CD4-positive, alpha-beta memory T cell (primary cell): ENCODE measurements around the gene RBM12. TPM values are rescaled to one million over a fixed set of nuclear protein-coding genes. Genes with fewer than 3 reads are reported as not detected.
"Not testable (repeated sequence)": the region's sequence is repeated elsewhere in the genome, so short reads cannot be mapped to it uniquely, and the experiment has no call there.

Experiments
- CTCF ChIA-PET: fragments of 350-600 bp; sonication (Branson Sonifier 250); formaldehyde crosslinking; loops from one replicate; lab custom pipeline; 2021; ENCODE audit warnings: inconsistent platforms; ENCODE audit not compliant: partially characterized antibody; lab: Charles Lee
- POLR2A ChIA-PET: fragments of 350-600 bp; sonication (Branson Sonifier 250); formaldehyde crosslinking; loops from one replicate; lab custom pipeline; 2021; ENCODE audit not compliant: partially characterized antibody; lab: Charles Lee
- DNase-seq, 5 donors: peaks; one replicate each; pipeline versions ENCODE4 v3.0.0 to v3.0.0-alpha.2; 2020 to 2022; ENCODE audit warnings: mixed read lengths in 1 of 5
- H3K27ac ChIP-seq: one replicate; pipeline ENCODE4 v1.7.0; 2013; ENCODE audit warnings: low read depth, low read length
- H3K27me3 ChIP-seq: 2 replicates; pipeline ENCODE4 v1.7.0; 2013; ENCODE audit warnings: mild to moderate bottlenecking, low read length, moderate library complexity; ENCODE audit not compliant: insufficient read depth
- H3K36me3 ChIP-seq: 2 replicates; pipeline ENCODE4 v1.7.0; 2013; ENCODE audit warnings: mild to moderate bottlenecking, low read length, moderate library complexity; ENCODE audit not compliant: insufficient read depth
- H3K4me1 ChIP-seq: 2 replicates; pipeline ENCODE4 v1.7.0; 2013; ENCODE audit warnings: mild to moderate bottlenecking, low read length, moderate library complexity; ENCODE audit not compliant: insufficient read depth
- H3K4me3 ChIP-seq, 2 donors: one replicate each; pipeline ENCODE4 v1.7.0; 2013; ENCODE audit warnings: low read length in 2 of 2, mild to moderate bottlenecking in 1 of 2
- H3K9me3 ChIP-seq, 2 donors: one replicate each; pipeline ENCODE4 v1.7.0; 2013; ENCODE audit warnings: low read length in 2 of 2, control low read depth in 1 of 2; ENCODE audit not compliant: control insufficient read depth in 1 of 2
- H3K27ac Mint-ChIP-seq, 7 donors: one replicate each; pipeline ENCODE4 v1.8.0; 2020 to 2021; ENCODE audit warnings: mixed read lengths in 7 of 7, mild to moderate bottlenecking in 6 of 7, inconsistent platforms in 3 of 7, moderate library complexity in 3 of 7
- H3K27me3 Mint-ChIP-seq, 2 donors: one replicate each; pipeline ENCODE4 v1.8.0; 2020 to 2021; ENCODE audit warnings: mixed read lengths in 2 of 2
- H3K36me3 Mint-ChIP-seq, 2 donors: one replicate each; pipeline ENCODE4 v1.8.0; 2020 to 2021; ENCODE audit warnings: mixed read lengths in 2 of 2, inconsistent platforms in 1 of 2, mild to moderate bottlenecking in 1 of 2
- H3K4me1 Mint-ChIP-seq, 4 donors: one replicate each; pipeline ENCODE4 v1.8.0; 2020 to 2021; ENCODE audit warnings: mixed read lengths in 4 of 4, mild to moderate bottlenecking in 1 of 4
- H3K4me3 Mint-ChIP-seq, 8 donors: one replicate each; pipeline ENCODE4 v1.8.0; 2020 to 2021; ENCODE audit warnings: mixed read lengths in 8 of 8, mild to moderate bottlenecking in 7 of 8, moderate library complexity in 6 of 8, inconsistent platforms in 3 of 8
- H3K9me3 Mint-ChIP-seq, 8 donors: one replicate each; pipeline ENCODE4 v1.8.0; 2020 to 2021; ENCODE audit warnings: mixed read lengths in 8 of 8, mild to moderate bottlenecking in 5 of 8, inconsistent platforms in 3 of 8, moderate library complexity in 1 of 8
- intact Hi-C: fragments of 100-400 bp; cut with micrococcal nuclease; formaldehyde crosslinking; loops from one replicate; pipeline ENCODE4 v1.15.1; 2023
- polyA plus RNA-seq, 2 donors: library from polyadenylated mRNA; unstranded; fragments of 300-500 nt; fragmentation: Illumina TruSeq; gene quantifications; one replicate each; pipeline ENCODE4 v1.2.3, GENCODE V29; 2021
- total RNA-seq, 2 experiments: library from RNA; stranded (reverse); gene quantifications; one replicate each; pipeline ENCODE4 v1.2.3, GENCODE V29; 2021

RBM12 gene
- total and polyA plus RNA-seq, 4 experiments from 2014 or later: 29.9 to 138 (median 91.0) TPM

DNA sequence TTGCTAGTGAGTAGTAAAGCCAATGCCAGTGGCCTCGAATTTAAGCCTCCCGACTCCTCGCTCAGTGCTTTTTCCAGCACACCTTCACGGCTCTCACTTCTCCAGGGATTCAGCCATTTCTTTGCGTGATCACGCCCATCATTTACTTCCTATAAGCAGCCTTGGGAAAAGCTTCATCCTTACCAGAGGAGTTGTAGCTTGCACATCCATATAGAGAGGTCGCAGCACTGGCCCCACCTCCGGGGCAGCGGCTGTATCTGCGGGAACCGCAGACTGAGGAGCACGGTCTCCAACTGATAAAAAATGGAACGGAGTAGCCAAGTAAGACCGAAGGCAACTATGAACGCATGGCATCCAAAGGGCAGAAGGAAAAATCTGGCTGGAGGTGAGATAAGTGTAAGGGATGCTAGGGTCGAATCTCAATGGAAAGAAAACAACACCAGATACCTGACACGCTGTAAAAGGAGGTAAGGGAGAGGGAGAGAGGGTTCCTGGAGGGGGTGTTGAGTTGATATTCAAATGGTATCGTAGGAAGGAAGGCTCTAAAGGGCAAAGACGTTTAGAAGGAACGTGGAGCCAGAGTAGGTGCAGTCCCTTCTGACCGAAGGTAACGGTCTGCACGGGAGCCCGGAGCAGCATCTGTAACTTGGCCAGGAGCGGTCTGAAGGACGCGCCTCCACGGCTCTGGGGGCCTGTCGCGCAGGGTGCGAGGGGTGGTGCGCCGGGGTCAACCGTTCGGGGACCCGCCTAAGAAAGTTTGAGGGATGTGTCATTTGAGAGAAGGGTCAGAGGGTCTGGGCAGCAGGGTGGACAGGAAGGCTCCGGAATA, 33.8 kb upstream of the RBM12 start:
- peak overlapping the region; percentile 89 to 99 (median 97) for H3K27ac Mint-ChIP-seq
- CTCF ChIA-PET: interaction anchor here (1.1 to 2.8 kb wide), 2 partner anchors 74 to 97 kb away, joined by 3 to 8 read pairs; partner anchors contain the start of gene PHF20
- H3K27ac ChIP-seq: peak overlapping the region; percentile 84
- H3K4me3 Mint-ChIP-seq: peak overlapping the region; percentile 88 to 99 (median 94)
- peaks cover 23 to 54% of the 10 kb centered on the region in 2 donors for H3K36me3 Mint-ChIP-seq
- intact Hi-C loops: loop anchor here (1.0 to 10.0 kb wide), 6 partner anchors 34 to 234 kb away; partner anchors contain the start of genes CPNE1 and RBM12
- POLR2A ChIA-PET: interaction anchor here (0.5 to 6.8 kb wide), 14 partner anchors 12 to 255 kb away, joined by 3 to 100 read pairs (median 4); partner anchors contain the start of genes CPNE1, PHF20, RBM12 and RBM39
- H3K27me3 Mint-ChIP-seq: no peaks in the 10 kb centered on the region
- peaks cover 0 to 11% (median 0%) of the 10 kb centered on the region in 8 donors for H3K9me3 Mint-ChIP-seq
- peaks cover 25% of the 10 kb centered on the region for H3K36me3 ChIP-seq
- H3K27me3 ChIP-seq: no peaks in the 10 kb centered on the region
- peak overlapping the region; percentile 90 to 92 for H3K4me3 ChIP-seq
- peaks cover 32 to 59% (median 41%) of the 10 kb centered on the region in 4 donors for H3K4me1 Mint-ChIP-seq
- H3K9me3 ChIP-seq: no peaks in the 10 kb centered on the region
- DNase-seq: no peak
- H3K4me1 ChIP-seq: peaks cover 33% of the 10 kb centered on the region

DNA sequence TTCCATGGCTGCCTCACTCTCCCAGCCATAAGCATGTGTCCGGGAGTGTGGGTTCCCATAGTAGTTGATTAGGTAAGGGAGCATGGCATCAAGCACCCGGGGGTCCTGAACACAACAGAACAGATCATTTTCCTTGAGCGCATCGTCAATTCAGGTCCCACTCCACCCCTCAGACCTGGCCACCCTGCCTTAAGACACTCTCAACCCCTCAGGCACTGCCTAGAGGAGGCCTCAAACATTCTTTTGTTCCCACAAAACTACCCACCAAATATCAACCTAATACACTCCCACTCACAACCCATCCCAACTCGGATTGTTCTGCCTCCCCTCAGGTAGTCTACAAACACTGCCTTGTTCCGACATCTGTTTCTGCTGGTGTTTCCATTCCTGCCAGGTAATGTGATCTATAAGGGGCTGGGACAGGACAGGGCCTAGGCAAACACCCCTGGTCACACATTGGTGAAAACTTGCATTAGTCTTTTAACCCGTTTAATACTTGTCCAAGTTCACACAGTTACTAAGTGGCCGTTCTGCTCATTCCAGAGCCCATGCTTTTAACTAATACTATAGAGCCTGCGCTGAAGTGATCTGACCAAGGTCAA, 33.1 kb upstream of the RBM12 start:
- Histone ChIP-seq H3K27me3 (no peaks in the 10 kb centered on the region), H3K4me1 (peaks cover 30% of the 10 kb centered on the region), H3K9me3 (no peaks in the 10 kb centered on the region), H3K27ac (peak overlapping the region; percentile 84), H3K36me3 (peaks cover 20% of the 10 kb centered on the region), H3K4me3 (peak overlapping the region in 1 of 2 donors; percentile 90)
- ChIA-PET CTCF (no interaction called here), POLR2A (interaction anchor here (0.5 to 3.1 kb wide), 3 partner anchors 13 to 44 kb away, joined by 3 to 29 read pairs (median 3); partner anchors contain the start of genes CPNE1, RBM12 and RBM39)
- Mint-ChIP-seq H3K4me3 (peak overlapping the region; percentile 88 to 99 (median 94)), H3K36me3 (peaks cover 22 to 52% of the 10 kb centered on the region in 2 donors), H3K27me3 (no peaks in the 10 kb centered on the region), H3K4me1 (peaks cover 32 to 56% (median 40%) of the 10 kb centered on the region in 4 donors), H3K9me3 (peaks cover 0 to 11% (median 0%) of the 10 kb centered on the region in 8 donors), H3K27ac (peak overlapping the region; percentile 71 to 98 (median 97))
- intact Hi-C loops: loop anchor here (2.0 to 10.0 kb wide), 3 partner anchors 97 to 233 kb away; no protein-coding TSS in a partner anchor
- no peak for DNase-seq

DNA sequence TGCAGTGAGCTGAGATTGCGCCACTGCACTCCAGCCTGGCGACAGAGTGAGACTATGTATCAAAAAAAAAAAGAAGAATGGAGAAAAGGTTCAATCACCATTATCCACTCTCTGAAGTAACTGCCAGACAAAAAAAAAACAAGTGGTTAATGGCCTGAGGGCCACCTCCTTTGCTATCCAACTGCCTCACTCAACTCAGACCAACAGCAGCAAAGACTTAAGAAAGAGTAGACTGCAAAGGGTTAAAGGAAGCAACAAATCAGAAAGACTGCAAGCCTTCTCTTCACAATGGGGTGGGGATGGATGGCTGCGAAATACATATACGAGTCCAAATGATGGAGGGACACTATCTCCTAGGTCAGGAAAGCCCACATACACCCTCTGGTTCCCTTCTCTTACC, 31.3 kb upstream of the RBM12 start:
- H3K27ac Mint-ChIP-seq: peak overlapping the region in 4 of 7 donors; percentile 1 to 74 (median 31)
- CTCF ChIA-PET: no interaction called here
- Histone ChIP-seq H3K4me1 (peaks cover 30% of the 10 kb centered on the region), H3K27ac (no peak overlapping the region), H3K9me3 (no peaks in the 10 kb centered on the region), H3K4me3 (no peak overlapping the region), H3K27me3 (no peaks in the 10 kb centered on the region), H3K36me3 (peaks cover 15% of the 10 kb centered on the region)
- peaks cover 15 to 44% of the 10 kb centered on the region in 2 donors for H3K36me3 Mint-ChIP-seq
- H3K4me1 Mint-ChIP-seq: peaks cover 28 to 46% (median 38%) of the 10 kb centered on the region in 4 donors
- intact Hi-C loops: loop anchor here (5.0 to 10.0 kb wide), 2 partner anchors 186 to 231 kb away; no protein-coding TSS in a partner anchor
- no peak for DNase-seq
- peak overlapping the region in 2 of 8 donors; percentile 23 to 28 for H3K4me3 Mint-ChIP-seq
- POLR2A ChIA-PET: interaction anchor here (1.1 kb wide), 1 partner anchor 46 kb away, joined by 3 read pairs; the partner anchor contains the start of gene RBM39
- no peaks in the 10 kb centered on the region for H3K27me3 Mint-ChIP-seq
- H3K9me3 Mint-ChIP-seq: peaks cover 0 to 9% (median 0%) of the 10 kb centered on the region in 8 donors

DNA sequence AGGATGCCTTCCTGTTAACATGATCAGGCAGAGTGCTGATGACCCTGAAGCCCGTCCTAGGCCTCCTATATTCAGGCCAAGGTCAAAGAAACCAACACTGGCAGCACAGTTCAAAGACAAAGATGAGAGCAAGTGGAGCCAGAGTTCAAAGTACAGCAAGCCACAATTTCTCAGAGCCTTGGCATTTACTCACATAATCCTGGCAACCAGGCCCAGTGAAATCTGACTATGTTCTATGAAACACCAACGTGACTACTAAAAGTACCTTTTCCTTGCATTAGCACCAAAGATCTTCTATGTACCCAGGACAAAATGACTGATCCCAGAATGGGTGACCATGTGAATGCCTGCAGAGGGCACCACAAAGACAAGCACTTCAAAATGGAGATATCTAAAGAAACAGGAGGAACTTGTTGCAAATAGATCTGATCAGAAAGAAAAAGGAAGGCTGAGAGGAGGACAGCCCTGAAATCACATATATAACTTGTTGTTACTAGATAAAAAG, 30.6 kb upstream of the RBM12 start:
- H3K4me3 Mint-ChIP-seq: no peak overlapping the region
- H3K27ac ChIP-seq: no peak overlapping the region
- H3K27me3 Mint-ChIP-seq: no peaks in the 10 kb centered on the region
- DNase-seq: no peak
- no peaks in the 10 kb centered on the region for H3K27me3 ChIP-seq
- H3K4me1 ChIP-seq: peaks cover 23% of the 10 kb centered on the region
- H3K9me3 Mint-ChIP-seq: peaks cover 0 to 9% (median 0%) of the 10 kb centered on the region in 8 donors
- no peak overlapping the region for H3K4me3 ChIP-seq
- H3K4me1 Mint-ChIP-seq: peaks cover 26 to 39% (median 33%) of the 10 kb centered on the region in 4 donors
- H3K36me3 ChIP-seq: peaks cover 18% of the 10 kb centered on the region
- H3K9me3 ChIP-seq: no peaks in the 10 kb centered on the region
- ChIA-PET CTCF (no interaction called here), POLR2A (no interaction called here)
- intact Hi-C loops: loop anchor here (5.0 to 10.0 kb wide), 2 partner anchors 187 to 230 kb away; no protein-coding TSS in a partner anchor
- H3K36me3 Mint-ChIP-seq: peaks cover 20 to 50% of the 10 kb centered on the region in 2 donors
- H3K27ac Mint-ChIP-seq: peak overlapping the region in 4 of 7 donors; percentile 30 to 86 (median 38)

DNA sequence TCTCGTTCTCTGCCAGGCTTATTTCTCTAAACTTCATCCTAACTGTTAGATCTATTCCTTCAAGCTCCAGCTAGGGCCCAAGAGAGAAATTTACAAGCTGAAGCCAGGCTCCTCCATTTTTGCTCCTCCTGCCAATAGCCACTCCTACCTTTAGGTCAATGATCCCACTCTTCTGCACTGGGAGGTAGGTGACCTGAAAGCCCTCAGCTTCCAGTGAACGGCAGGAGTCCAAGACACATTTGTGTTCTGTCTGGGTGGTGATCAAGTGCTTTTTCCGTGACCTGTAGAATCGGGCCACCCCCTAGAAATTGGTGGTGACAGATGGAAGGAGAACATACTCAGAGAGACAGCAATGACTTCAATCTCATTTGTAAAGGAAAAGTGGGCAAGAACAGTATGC, 25.6 kb upstream of the RBM12 start:
- Mint-ChIP-seq H3K27ac (peak overlapping the region in 1 of 7 donors; percentile 68), H3K4me3 (no peak overlapping the region), H3K36me3 (peaks cover 34 to 40% of the 10 kb centered on the region in 2 donors), H3K4me1 (peaks cover 0 to 3% (median under 1%) of the 10 kb centered on the region in 4 donors), H3K27me3 (no peaks in the 10 kb centered on the region), H3K9me3 (no peaks in the 10 kb centered on the region)
- Histone ChIP-seq H3K36me3 (peaks cover 24% of the 10 kb centered on the region), H3K4me1 (no peaks in the 10 kb centered on the region), H3K9me3 (no peaks in the 10 kb centered on the region), H3K4me3 (no peak overlapping the region), H3K27me3 (no peaks in the 10 kb centered on the region), H3K27ac (no peak overlapping the region)
- no peak for DNase-seq
- CTCF ChIA-PET: interaction anchor here (1.0 kb wide), 1 partner anchor 9 kb away, joined by 3 read pairs; the partner anchor contains the start of genes NFS1 and ROMO1
- POLR2A ChIA-PET: interaction anchor here (0.6 kb wide), 1 partner anchor 159 kb away, joined by 3 read pairs; no protein-coding TSS in a partner anchor
- intact Hi-C loops: loop anchor here (10.0 kb wide), 1 partner anchor 225 kb away; no protein-coding TSS in a partner anchor

DNA sequence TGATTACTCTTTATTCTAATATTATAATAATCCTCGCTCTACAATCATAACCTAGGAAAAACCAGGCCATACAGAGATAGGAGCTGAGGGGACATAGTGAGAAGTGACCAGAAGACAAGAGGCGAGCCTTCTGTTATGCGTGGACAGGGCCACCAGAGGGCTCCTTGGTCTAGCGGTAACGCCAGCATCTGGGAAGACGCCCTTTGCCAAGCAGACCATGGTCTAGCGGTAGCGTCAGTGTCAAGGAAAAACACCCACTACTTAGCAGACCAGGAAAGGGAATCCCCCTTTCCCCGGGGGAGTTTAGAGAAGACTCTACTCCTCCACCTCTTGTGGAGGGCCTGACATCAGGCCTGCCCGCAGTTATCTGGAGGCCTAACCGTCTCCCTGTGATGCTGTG, 22.2 kb upstream of the RBM12 start:
- POLR2A ChIA-PET, H3K4me3 Mint-ChIP-seq, H3K27me3 Mint-ChIP-seq, H3K4me1 ChIP-seq, H3K27me3 ChIP-seq, H3K27ac ChIP-seq, H3K9me3 ChIP-seq, H3K9me3 Mint-ChIP-seq, H3K4me3 ChIP-seq, H3K4me1 Mint-ChIP-seq, intact Hi-C loops, DNase-seq: not testable (repeated sequence)
- CTCF ChIA-PET: interaction anchor here (0.7 kb wide), 1 partner anchor 68 kb away, joined by 3 read pairs; no protein-coding TSS in a partner anchor
- Mint-ChIP-seq H3K27ac (peak overlapping the region in 2 of 7 donors; percentile 10 to 69), H3K36me3 (peaks cover 27 to 39% of the 10 kb centered on the region in 2 donors)
- peaks cover 16% of the 10 kb centered on the region for H3K36me3 ChIP-seq
